SU-DHL-6 (cell line): ENCODE measurements around the gene TOX2.

Experiments
- H2AFZ ChIP-seq: fragments of 200-600 bp; sonication (generic); 2 replicates; pipeline ENCODE4 v1.6.1; 2014; ENCODE audit warnings: low read depth, mild to moderate bottlenecking, moderate library complexity, mixed read lengths, antibody characterized with exemption, low read length; ENCODE audit not compliant: severe bottlenecking
- H3F3A ChIP-seq: fragments of 200-600 bp; shearing (Covaris generic); 2 replicates; pipeline ENCODE4 v1.6.0; 2016; ENCODE audit warnings: antibody characterized with exemption, mild to moderate bottlenecking; ENCODE audit not compliant: insufficient read depth
- H3K27ac ChIP-seq: fragments of 200-600 bp; sonication (generic); 2 replicates; pipeline ENCODE4 v1.5.1; 2016; ENCODE audit warnings: low read depth, mild to moderate bottlenecking, low read length, moderate library complexity, mixed read lengths
- H3K27me3 ChIP-seq: fragments of 200-600 bp; sonication (generic), shearing (Covaris generic); 2 replicates; pipeline ENCODE4 v1.6.0; 2014; ENCODE audit warnings: mild to moderate bottlenecking, low read length
- H3K36me3 ChIP-seq: fragments of 200-600 bp; sonication (generic); 2 replicates; pipeline ENCODE4 v1.6.1; 2014; ENCODE audit warnings: mild to moderate bottlenecking, low read length, mixed read lengths
- H3K4me2 ChIP-seq: fragments of 300-600, 200-600 bp; shearing (Covaris generic), sonication (generic); 2 replicates; pipeline ENCODE4 v1.6.0; 2014; ENCODE audit warnings: low read length, low read depth, mild to moderate bottlenecking; ENCODE audit not compliant: poor library complexity, severe bottlenecking
- H3K4me3 ChIP-seq: fragments of 200-600 bp; sonication (generic); 2 replicates; pipeline ENCODE4 v1.5.1; 2014; ENCODE audit warnings: antibody characterized with exemption, low read length, mild to moderate bottlenecking, mixed read lengths; ENCODE audit not compliant: insufficient read depth, poor library complexity, severe bottlenecking
- H3K79me2 ChIP-seq: fragments of 200-600 bp; sonication (generic); 2 replicates; pipeline ENCODE4 v1.6.1; 2014; ENCODE audit warnings: mild to moderate bottlenecking, low read length, moderate library complexity; ENCODE audit not compliant: insufficient read depth
- H3K9ac ChIP-seq: fragments of 200-600 bp; sonication (generic); 2 replicates; pipeline ENCODE4 v1.7.0; 2014; ENCODE audit warnings: mild to moderate bottlenecking, low read length
- H3K9me2 ChIP-seq: fragments of 200-600 bp; sonication (generic); replicated peaks from 2 replicates; pipeline ENCODE4 v1.6.1; 2014; ENCODE audit warnings: low read length; ENCODE audit not compliant: insufficient read depth
- H3K9me3 ChIP-seq: fragments of 200-600 bp; sonication (generic); 2 replicates; pipeline ENCODE4 v1.6.1; 2014; ENCODE audit warnings: low read length, mixed read lengths; ENCODE audit not compliant: insufficient read depth
- H4K20me1 ChIP-seq: fragments of 200-600 bp; sonication (generic); 2 replicates; pipeline ENCODE4 v1.6.1; 2014; ENCODE audit warnings: low read depth, mild to moderate bottlenecking, antibody characterized with exemption, low read length, moderate library complexity, mixed read lengths
- CTCF ChIP-seq: fragments of 200-600 bp; sonication (generic); IDR thresholded peaks from one replicate; pipeline ENCODE4 v1.5.1; 2017; ENCODE audit warnings: antibody characterized with exemption, mild to moderate bottlenecking, low read length, moderate library complexity; ENCODE audit not compliant: insufficient read depth, poor library complexity, severe bottlenecking
- EZH2phosphoT487 ChIP-seq: fragments of 200-600 bp; sonication (generic), shearing (Covaris generic); conservative IDR thresholded peaks from 2 replicates; pipeline ENCODE4 v1.6.1; 2018; ENCODE audit warnings: mild to moderate bottlenecking, antibody characterized with exemption, low read length, moderate library complexity, mixed read lengths

Gene TOX2

GRCh38 chr20:43942667-43943285 lies 28.1 kb downstream of the TOX2 start:
- no peak overlapping the region for H3K4me2 ChIP-seq
- no peaks in the 10 kb centered on the region for H3F3A ChIP-seq
- H3K9me2 ChIP-seq, result no peaks in the 10 kb centered on the region
- H3K27ac ChIP-seq, result no peak overlapping the region
- no peaks in the 10 kb centered on the region for H3K79me2 ChIP-seq
- H3K4me3 ChIP-seq, result no peak overlapping the region
- H3K36me3 ChIP-seq, result no peaks in the 10 kb centered on the region
- H3K9me3 ChIP-seq, result no peaks in the 10 kb centered on the region
- no peak overlapping the region for H3K9ac ChIP-seq
- H4K20me1 ChIP-seq, result no peaks in the 10 kb centered on the region
- no peak overlapping the region for H2AFZ ChIP-seq
- TF ChIP-seq EZH2phosphoT487 (no peak), CTCF (no peak)
- H3K27me3 ChIP-seq, result 0 out of 2 replicates have a peak, but pooled peaks cover 3% of the 10 kb centered on the region

GRCh38 chr20:43943725-43944124 lies 29.1 kb downstream of the TOX2 start:
- H4K20me1 ChIP-seq, result no peaks in the 10 kb centered on the region
- no peaks in the 10 kb centered on the region for H3K9me2 ChIP-seq
- H2AFZ ChIP-seq, result no peak overlapping the region
- no peaks in the 10 kb centered on the region for H3K9me3 ChIP-seq
- H3K27ac ChIP-seq, result no peak overlapping the region
- no peak overlapping the region for H3K4me2 ChIP-seq
- no peaks in the 10 kb centered on the region for H3K36me3 ChIP-seq
- no peak overlapping the region for H3K9ac ChIP-seq
- TF ChIP-seq CTCF (no peak), EZH2phosphoT487 (no peak)
- no peak overlapping the region for H3K4me3 ChIP-seq
- H3F3A ChIP-seq, result no peaks in the 10 kb centered on the region
- 0 out of 2 replicates have a peak, but pooled peaks cover 3% of the 10 kb centered on the region for H3K27me3 ChIP-seq
- no peaks in the 10 kb centered on the region for H3K79me2 ChIP-seq

GRCh38 chr20:43944653-43945235 lies 30.1 kb downstream of the TOX2 start:
- Histone ChIP-seq H4K20me1 (no peaks in the 10 kb centered on the region), H3K79me2 (no peaks in the 10 kb centered on the region), H3K27ac (no peak overlapping the region), H3K9me3 (no peaks in the 10 kb centered on the region), H3K4me2 (no peak overlapping the region), H3K27me3 (0 out of 2 replicates have a peak, but pooled peaks cover 3% of the 10 kb centered on the region), H3K4me3 (no peak overlapping the region), H2AFZ (no peak overlapping the region), H3K9ac (no peak overlapping the region), H3K36me3 (no peaks in the 10 kb centered on the region), H3K9me2 (no peaks in the 10 kb centered on the region), H3F3A (no peaks in the 10 kb centered on the region)
- TF ChIP-seq CTCF (no peak), EZH2phosphoT487 (no peak)
